Measurements from ENCODE around the gene MYH7B. TPM values are rescaled to one million over a fixed set of nuclear protein-coding genes. Genes with fewer than 3 reads are reported as not detected.
A peak's percentile ranks its signal among the peaks of the same experiment; 100 is the strongest.

Gene MYH7B
- total RNA-seq, 1 experiment from 2014 or later: 0.52 TPM

DNA sequence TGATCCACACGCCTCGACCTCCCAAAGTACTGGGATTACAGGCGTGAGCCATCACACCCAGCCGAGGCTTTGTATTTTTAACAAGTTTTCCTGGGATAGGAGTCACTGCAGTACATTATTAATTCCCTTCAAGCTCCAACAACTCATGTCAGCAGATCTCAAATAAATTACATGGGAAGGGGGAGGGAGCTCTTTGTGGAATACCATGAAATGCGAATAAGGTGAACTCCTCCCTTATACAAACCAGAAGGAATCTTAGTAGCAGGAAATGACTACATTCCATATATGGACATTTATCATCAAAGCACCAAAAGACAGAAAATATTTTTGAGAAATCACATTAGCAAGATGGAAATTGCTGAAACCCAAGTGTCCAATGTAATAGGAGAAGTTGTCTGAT is 3.0 kb upstream of the MYH7B start:
- TF ChIP-seq, protein P1, sequence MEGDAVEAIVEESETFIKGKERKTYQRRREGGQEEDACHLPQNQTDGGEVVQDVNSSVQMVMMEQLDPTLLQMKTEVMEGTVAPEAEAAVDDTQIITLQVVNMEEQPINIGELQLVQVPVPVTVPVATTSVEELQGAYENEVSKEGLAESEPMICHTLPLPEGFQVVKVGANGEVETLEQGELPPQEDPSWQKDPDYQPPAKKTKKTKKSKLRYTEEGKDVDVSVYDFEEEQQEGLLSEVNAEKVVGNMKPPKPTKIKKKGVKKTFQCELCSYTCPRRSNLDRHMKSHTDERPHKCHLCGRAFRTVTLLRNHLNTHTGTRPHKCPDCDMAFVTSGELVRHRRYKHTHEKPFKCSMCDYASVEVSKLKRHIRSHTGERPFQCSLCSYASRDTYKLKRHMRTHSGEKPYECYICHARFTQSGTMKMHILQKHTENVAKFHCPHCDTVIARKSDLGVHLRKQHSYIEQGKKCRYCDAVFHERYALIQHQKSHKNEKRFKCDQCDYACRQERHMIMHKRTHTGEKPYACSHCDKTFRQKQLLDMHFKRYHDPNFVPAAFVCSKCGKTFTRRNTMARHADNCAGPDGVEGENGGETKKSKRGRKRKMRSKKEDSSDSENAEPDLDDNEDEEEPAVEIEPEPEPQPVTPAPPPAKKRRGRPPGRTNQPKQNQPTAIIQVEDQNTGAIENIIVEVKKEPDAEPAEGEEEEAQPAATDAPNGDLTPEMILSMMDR (IDR thresholded peaks at IDR 0.05; ENCODE audit: unreplicated experiment): no peak
- Mint-ChIP-seq H3K27me3 (ENCODE audit: unreplicated experiment) (no peaks in the 10 kb centered on the region), H3K27ac (ENCODE audit: unreplicated experiment) (no peak overlapping the region), H3K4me1 (ENCODE audit: low read depth, unreplicated experiment) (peaks cover 21% of the 10 kb centered on the region), H3K9me3 (ENCODE audit: low read depth, unreplicated experiment) (no peaks in the 10 kb centered on the region), H3K4me3 (ENCODE audit: low read depth, unreplicated experiment) (no peak overlapping the region), H3K36me3 (ENCODE audit: insufficient read depth, unreplicated experiment) (peaks cover 30% of the 10 kb centered on the region)
- intact Hi-C loops (cut with micrococcal nuclease; ENCODE audit: unreplicated experiment): no loop called here
- CTCF ChIA-PET: no interaction called here
- DNase-seq: no peak
- BruUV-seq (replicated peaks): no TSS peak

DNA sequence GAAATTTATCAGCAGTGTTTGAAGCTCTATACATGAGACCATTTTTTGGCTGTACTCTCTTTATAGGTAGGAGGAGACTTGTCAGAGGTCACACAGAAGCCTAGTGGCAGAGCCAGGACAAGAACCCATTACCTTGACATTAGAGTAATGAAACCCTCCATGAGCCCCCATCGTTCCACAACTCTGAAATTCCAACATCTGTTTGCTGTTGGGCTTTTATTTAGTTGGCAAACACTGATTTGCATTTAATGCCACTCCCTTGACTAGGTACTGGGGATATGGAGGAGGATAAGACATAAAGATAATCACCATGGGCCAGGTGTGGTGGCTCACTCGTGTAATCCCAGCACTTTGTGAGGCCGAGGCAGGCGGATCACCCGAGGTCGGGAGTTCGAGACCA is 1.7 kb upstream of the MYH7B start:
- TF ChIP-seq, protein P1 (IDR thresholded peaks at IDR 0.05; ENCODE audit: unreplicated experiment): no peak
- H3K4me1 Mint-ChIP-seq (ENCODE audit: low read depth, unreplicated experiment): peaks cover 21% of the 10 kb centered on the region
- CTCF ChIA-PET: interaction anchor here (4.8 kb wide), 1 partner anchor 80 kb away, joined by 107 read pairs; the partner anchor contains the start of genes ACSS2 and GGT7
- intact Hi-C loops (cut with micrococcal nuclease; ENCODE audit: unreplicated experiment): no loop called here
- H3K27me3 Mint-ChIP-seq (ENCODE audit: unreplicated experiment): no peaks in the 10 kb centered on the region
- DNase-seq: no peak
- BruUV-seq (replicated peaks): no TSS peak
- H3K4me3 Mint-ChIP-seq (ENCODE audit: low read depth, unreplicated experiment): no peak overlapping the region
- no peak overlapping the region for H3K27ac Mint-ChIP-seq (ENCODE audit: unreplicated experiment)
- H3K9me3 Mint-ChIP-seq (ENCODE audit: low read depth, unreplicated experiment): no peaks in the 10 kb centered on the region
- peaks cover 30% of the 10 kb centered on the region for H3K36me3 Mint-ChIP-seq (ENCODE audit: insufficient read depth, unreplicated experiment)

DNA sequence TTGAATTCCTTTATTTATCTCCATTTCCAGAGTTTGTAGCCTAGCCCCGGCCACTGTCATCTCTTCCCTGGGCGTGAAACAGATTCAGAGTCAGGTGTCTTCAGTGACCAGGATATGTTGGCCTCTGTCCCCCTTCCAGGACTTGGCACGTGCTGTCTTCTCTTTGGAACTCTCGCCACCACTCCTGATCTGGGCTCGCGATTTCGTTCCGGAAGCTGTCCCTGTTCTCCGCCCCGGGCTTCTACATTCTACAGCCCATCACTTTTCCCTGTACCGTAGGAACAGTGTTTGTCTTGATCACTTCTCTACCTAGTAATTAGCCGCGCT is 801 bp upstream of the MYH7B start:
- peak overlapping the region; percentile 95 for H3K4me3 Mint-ChIP-seq (ENCODE audit: low read depth, unreplicated experiment)
- peaks cover 21% of the 10 kb centered on the region for H3K4me1 Mint-ChIP-seq (ENCODE audit: low read depth, unreplicated experiment)
- CTCF ChIA-PET: interaction anchor here (4.8 kb wide), 1 partner anchor 81 kb away, joined by 107 read pairs; the partner anchor contains the start of genes ACSS2 and GGT7
- H3K27me3 Mint-ChIP-seq (ENCODE audit: unreplicated experiment): no peaks in the 10 kb centered on the region
- intact Hi-C loops (cut with micrococcal nuclease; ENCODE audit: unreplicated experiment): no loop called here
- peaks cover 21% of the 10 kb centered on the region for H3K36me3 Mint-ChIP-seq (ENCODE audit: insufficient read depth, unreplicated experiment)
- TF ChIP-seq, protein P1 (IDR thresholded peaks at IDR 0.05; ENCODE audit: unreplicated experiment): no peak
- no TSS peak for BruUV-seq (replicated peaks)
- H3K9me3 Mint-ChIP-seq (ENCODE audit: low read depth, unreplicated experiment): no peaks in the 10 kb centered on the region
- H3K27ac Mint-ChIP-seq (ENCODE audit: unreplicated experiment): peak overlapping the region; percentile 86
- peak; percentile 50 for DNase-seq

DNA sequence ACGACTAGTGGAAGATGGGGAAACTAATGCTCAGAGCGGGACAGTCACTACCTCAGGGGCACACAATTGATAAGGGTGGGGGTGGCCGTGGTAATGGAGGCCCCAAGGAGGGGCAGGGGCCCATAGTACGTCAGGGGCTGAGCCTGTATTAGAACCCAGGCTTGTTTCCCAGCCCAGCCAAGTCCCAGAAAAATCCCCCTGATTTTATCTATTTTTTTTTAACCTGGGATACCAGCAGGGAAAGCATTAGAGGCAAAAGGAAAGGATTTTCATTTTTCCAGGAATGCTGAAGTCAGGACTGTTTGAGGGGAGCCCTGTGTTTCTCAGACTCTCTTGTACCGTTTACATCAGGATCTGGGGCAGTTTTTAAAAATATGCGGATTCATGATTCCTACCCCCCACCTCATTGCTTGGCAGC is 382 bp downstream of the MYH7B start:
- Mint-ChIP-seq H3K27ac (ENCODE audit: unreplicated experiment) (peak overlapping the region; percentile 86), H3K9me3 (ENCODE audit: low read depth, unreplicated experiment) (no peaks in the 10 kb centered on the region), H3K4me3 (ENCODE audit: low read depth, unreplicated experiment) (peak overlapping the region; percentile 95), H3K27me3 (ENCODE audit: unreplicated experiment) (no peaks in the 10 kb centered on the region), H3K36me3 (ENCODE audit: insufficient read depth, unreplicated experiment) (peaks cover 16% of the 10 kb centered on the region), H3K4me1 (ENCODE audit: low read depth, unreplicated experiment) (peaks cover 21% of the 10 kb centered on the region)
- CTCF ChIA-PET: interaction anchor here (0.5 to 4.8 kb wide), 8 partner anchors 29 to 595 kb away, joined by 3 to 107 read pairs (median 3); partner anchors contain the start of genes ACSS2 and GGT7
- DNase-seq: no peak
- intact Hi-C loops (cut with micrococcal nuclease; ENCODE audit: unreplicated experiment): loop anchor here (1.0 kb wide), 1 partner anchor 82 kb away; no protein-coding TSS in a partner anchor
- TF ChIP-seq, protein P1 (IDR thresholded peaks at IDR 0.05; ENCODE audit: unreplicated experiment): no peak
- BruUV-seq (replicated peaks): TSS peak; percentile 55
